HG02884 (cell line): ENCODE results near the gene AGBL4.

Experiments used
- ATAC-seq: cut with Tn5 transposase; IDR thresholded peaks from one replicate; pipeline ENCODE4 v1.9.1; 2021; ENCODE audit warnings: mild to moderate bottlenecking, moderate library complexity; ENCODE audit not compliant: unreplicated experiment

The AGBL4 gene

DNA sequence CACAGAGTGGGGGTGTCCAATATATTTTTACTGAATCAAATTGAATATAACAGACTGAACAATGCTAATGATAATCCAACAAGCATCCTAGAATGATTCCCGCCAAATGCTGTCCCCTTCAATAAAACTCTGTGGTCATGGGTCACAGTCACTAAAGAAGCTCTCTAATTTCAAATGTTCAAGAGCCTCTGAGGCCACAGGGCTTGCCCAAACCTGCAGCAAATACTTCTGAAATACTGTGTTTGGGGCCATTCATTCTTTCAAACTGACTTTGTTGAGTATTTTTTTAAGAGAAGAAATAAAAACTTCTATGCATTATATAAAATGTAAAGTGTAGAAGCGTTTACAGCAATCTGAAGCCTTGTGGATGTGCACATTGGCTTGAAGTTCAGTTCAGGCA, 1239.5 kb downstream of the AGBL4 start:
- no peak for ATAC-seq

DNA sequence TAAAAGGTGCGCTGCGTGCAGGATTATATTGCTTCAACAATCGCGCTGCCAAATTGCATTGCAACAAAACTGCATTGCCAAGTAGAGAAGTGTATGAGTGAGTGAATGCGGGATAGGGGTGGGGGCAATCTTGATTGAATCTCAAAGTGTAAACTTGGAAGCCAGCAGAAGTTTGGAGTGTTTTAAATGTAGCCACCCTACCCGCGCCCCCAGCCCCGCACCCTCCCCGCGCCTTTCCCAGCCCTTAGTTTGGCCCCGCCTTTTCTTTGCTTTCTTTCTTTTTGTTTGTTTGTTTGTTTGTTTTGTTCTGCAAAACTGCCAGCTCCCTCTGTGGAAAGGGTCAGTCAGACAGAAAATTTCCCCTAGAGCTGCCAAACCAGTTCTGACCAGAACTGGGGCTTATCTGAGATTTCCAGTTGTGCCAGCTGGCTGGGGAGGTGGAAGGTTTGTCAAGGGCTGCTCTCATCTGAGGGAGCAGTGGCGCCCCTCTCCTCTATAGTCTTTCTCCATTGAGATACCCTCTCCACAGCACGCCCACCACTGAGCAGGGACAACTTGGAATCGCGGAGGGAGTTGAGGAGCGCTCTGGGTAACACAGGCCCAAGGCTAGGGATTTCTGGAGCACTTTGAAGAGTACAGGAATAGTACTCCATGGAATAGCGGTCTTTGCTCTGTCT, 1246.4 kb downstream of the AGBL4 start:
- no peak for ATAC-seq

DNA sequence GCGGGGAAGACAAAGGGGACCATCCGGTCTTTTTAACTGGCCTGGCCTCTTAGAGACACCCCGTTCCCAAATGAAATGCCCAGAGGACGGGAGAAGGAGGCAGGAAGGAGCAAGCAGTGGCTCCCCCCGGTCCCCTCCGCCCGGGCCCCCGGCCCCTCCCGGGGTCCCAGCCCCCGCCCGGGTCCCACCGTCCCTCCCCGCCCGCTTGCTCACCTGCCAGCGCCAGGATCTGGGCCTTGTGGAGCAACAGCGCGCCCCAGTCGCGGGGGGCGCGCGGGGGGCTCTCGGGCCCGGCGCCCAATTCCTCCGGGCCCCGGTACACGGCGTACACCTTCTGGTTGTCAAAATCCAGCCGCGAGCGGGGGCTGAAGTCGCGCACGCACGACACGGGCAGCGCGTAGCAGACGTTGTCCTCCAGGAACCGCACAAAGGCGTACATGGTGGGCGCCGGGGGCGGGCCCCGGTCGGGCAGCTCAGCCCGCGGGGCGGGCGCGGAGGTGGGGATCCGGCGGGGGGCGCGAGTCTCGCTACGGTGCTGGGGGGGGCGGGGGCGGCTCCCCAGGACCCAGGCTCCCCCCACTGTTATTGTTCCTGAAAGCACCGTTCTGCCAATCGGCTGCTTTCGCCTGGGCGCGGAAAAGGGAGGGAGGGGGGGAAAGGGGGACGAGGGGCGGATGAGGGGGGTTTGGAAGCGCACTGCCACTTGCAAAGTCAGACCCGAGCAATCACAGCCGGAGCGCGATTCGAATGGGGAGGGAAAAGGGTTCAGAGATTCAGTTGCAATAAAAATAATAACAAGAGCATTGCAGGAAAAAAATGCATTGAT, 1247.1 kb downstream of the AGBL4 start, which contains the start of gene BEND5:
BEND5 (minus strand) TSS at position 499 of the 826 bp plus-strand sequence; CDS start at position 439, 60 bp downstream.
- peak; percentile 38 for ATAC-seq

DNA sequence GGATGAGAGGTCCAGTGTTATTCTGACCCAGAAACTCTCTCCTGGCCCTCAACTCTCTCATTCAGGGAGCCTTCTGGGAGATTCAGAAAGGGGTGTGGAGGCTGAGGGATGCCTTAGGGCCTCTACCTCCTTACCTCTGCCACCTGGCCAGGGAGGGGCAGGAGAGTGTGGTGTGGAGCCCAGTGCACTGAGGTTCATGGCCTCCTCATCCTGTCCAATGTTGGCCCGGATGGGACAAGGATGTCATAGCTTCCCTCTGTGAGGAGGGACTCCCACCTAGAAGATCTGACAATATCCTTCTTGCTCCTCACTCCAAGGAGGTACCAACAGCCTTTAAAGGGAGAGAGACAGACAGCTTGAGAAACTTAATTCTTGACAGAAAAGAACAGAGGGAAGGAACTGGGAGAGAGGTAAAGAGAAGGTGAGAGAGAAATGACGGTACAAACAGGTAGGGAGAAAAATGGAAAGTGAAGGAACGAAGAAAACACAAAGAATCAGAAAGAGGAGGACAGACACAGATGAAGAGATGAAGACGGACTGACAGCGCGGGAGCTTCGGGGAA, 1247.8 kb downstream of the AGBL4 start:
- ATAC-seq = no peak

DNA sequence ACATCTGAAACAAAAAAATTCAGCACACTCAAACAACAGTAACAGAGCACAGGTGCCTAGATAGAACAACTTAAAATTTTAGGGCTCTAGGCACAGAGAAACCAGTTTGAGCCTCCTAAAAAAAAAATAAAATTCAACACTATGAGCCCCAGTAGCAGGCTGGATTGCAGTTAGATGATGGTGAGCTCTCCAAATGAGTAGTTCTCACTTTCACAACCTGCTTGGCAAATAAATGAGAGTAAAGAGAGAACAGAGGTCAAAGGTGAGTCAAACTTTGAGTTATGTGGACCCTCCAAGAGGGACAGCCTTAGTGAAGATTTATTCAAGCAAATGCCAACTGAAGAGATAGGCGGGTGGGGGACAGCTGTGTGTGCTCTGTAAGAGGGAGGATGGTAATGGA, 1250.6 kb downstream of the AGBL4 start:
- peak; percentile 64 for ATAC-seq

DNA sequence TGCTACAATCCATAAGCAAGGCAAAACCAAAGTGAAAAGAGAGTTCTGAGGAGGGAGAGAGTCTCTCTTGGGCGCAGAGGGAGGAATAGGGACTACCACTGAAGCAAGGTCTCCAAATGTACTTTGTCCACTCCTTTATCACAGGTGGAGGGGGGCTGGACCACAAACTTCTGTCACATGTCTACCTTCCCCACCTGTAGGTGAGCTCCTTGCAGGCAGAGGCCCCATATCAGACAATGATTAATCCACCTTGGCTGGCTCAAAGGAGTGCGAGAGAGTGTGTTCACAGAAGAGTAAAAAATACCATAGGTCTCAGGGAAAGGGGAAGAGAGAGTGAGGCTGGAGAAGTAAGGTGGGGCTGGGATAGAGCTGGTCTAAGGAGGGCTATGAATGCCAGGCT, 1251.5 kb downstream of the AGBL4 start:
- ATAC-seq = no peak

DNA sequence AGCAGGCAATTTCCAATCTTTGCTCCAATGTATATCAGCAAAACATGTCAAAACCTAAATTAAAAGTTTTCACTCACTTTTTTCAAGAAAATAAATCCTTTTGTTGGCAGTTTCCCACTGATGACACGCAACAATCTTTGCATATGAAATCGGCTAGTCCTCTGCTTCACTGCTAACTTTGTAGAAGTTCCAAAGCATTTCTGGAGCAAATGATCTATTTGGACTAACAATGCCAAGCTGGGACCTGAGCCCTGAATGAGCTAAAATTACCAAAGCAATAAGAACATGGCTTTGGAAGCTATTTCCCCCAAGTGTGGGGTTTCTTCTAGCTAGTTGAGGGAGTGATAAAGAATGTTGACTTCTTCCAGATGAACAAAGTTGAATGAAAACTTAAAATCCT, 1252.2 kb downstream of the AGBL4 start:
- ATAC-seq = no peak

DNA sequence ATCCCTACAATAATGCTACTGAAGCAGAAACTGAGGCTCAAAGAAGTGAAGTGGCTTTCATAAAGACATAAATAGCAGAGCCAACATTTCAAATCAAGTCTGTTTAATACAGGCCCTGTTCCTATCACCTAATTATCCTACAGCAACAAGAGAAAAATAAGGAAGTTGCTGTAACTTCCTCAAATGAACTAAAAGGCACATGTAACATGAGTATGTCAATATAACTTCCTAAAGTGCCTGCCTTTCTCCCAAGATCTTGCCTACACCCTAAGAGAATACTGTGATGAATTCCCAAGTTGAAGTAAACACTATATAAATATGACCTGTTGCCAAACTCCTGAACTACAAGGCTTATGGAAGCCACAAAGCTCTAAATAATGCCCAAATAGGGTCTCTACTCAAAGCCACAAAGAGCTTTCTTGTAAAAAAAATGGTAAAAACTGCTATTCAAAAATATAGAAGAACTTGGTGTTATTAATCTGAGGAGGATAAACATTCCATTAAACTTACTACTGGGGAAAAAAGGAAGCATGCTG, 1255.7 kb downstream of the AGBL4 start:
- ATAC-seq = no peak

DNA sequence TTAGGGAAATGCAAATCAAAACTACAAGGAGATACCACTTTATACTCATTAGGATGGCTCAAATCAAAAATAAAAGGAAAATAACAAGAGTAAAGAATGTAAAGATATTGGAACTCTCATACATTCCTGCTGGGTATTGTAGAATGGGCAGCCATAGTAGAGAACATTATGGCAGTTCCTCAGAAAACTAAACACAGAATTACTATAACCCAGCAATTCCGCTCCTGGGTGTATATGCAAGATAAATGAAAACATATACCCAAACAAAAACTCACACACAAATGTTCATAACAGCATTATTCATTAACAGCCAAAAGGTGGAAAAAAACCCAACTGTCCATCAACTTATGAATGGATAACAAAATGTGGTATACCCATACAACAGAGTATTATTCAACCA, 1258.4 kb downstream of the AGBL4 start:
- no peak for ATAC-seq

DNA sequence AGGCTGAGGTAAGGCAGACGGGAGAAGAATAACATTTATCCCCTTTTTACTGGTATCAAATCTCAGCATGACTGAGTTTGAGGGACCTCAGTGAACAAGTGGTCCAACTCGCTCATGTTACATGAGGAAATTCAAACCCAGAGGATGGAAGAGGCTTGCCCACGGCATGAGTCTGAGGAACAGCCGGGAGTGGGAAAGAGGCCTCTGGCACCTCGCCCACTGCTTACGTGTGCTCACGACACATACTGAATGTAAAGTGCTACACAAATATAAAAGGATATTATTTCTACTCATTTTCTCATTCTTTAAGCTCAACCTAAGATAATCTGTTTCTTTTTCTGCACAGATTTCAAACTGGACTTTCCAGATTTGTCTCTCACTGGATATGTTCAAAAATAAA, 1261.8 kb downstream of the AGBL4 start:
- no peak for ATAC-seq

DNA sequence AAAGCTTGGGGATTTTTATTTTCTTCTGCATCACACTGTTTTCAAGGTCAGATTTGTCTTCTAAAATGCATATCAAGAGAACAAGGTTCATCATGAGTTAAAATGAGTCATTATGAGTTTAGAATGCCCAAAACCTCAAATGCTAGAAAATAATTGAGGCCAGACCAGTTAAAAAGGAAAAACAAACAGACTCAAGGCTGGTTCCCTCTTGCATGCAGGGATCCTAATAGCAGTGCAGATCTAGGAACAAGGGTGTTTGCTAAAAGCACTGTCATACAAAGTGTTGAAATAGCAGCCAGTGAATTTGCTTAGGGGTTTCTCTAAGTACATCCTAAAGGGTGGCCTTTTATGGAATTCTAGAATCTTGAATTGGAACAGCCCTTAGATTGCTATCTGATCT, 1262.3 kb downstream of the AGBL4 start:
- no peak for ATAC-seq

DNA sequence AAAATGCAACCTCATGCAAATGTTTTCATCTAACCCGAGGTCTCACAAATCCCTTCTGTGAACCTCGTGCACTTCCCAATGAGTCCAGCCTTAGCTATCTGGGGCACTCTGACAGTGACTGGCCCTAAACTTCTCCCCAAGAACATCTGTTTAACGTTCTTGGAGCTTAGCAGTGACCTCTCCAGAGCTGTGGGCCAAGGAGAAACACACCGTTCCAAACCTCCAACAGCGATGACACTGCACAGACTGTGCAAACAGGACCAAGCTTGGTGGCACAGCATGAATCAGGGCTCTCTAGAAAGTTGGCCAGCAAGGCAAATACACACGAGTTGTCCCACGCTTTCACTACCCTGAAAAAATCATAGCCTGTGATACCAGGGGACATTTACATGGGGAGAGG, 1262.9 kb downstream of the AGBL4 start:
- ATAC-seq = no peak

DNA sequence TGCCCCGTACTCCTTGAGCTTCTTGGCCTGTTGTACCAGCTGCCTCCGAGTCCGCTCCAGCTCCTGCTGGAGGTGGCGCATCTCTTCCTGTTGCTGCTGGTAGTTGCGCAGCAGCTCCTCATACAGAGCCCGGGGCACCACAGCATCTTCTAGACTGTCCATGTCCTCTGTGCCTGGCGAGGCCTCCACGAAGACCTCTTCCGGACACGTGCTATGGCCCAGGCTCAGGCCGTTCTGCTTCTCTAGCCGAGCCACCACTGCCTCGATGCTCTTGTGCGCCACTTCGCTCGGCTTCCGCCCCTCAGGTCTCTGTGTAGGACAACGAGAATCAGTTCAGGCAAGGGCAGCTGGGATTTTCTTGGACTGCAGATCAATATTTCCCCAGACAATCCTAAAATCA, 1264.8 kb downstream of the AGBL4 start:
- no peak for ATAC-seq

DNA sequence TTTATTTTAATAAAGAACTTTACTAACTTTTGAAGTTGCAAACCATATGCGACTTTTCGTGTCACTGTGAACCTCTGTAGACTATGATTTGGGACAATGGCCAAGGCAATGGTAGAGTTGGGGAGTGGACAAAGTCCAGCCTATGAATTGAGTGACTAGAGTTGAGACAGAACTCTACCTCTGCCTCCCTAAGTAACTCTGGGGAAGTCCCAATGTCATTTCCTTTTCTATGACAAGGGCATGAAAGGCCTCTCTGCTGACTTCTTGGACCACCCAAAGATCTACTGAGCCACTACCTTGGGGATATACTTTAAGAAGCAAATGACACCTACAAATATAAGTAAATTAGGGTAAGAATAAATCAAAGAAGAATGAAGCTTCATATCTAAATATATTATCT, 1266.4 kb downstream of the AGBL4 start:
- peak; percentile 59 for ATAC-seq

DNA sequence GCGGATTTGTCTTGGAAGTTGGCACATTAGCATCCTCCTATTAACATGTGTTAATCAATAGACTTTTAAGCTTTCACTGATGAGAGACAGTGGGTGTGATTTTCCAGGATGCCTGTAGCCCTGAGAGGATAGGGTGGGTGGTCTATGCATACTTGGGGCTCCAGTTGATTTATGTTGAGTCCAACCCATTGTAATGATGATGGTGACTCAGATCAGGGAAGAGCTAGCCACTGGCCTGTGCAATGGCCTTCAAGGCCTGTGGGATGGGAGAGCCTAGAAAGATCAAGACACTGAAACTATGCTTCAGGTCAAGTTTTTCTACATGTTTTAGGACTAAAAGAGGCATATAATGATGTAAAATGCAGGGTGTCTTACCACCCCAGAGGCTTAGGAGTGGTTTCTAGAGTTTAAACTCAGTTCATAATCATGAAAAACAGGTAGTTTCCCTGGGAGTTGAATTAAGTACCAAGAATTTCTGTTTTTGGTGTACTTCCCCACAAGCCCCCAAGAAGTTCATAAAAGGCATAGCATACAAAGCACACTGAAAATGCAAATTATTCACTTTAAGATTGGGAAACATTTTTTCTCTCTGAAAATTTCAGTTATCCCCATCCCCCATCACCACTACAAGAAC, 1267.0 kb downstream of the AGBL4 start:
- peak; percentile 50 for ATAC-seq

DNA sequence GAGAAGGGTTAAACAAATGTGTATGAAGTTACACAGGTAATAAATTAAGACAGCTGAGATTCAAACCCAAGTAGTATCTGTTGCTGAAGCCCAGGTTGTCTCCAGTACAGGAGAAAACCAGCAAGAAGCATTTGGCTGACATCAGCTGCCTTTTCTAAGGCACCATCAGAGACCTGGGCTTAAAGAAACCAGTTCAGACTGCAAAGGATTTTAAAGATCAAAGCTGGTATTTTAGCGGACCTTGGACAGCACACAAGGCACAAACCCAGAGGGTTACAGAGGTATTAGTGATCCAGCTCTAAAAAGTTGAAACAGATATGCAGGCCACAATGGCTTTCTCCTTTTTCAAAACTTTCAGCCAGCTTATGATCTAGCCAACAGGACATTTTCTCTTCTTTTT, 1270.5 kb downstream of the AGBL4 start:
- no peak for ATAC-seq

DNA sequence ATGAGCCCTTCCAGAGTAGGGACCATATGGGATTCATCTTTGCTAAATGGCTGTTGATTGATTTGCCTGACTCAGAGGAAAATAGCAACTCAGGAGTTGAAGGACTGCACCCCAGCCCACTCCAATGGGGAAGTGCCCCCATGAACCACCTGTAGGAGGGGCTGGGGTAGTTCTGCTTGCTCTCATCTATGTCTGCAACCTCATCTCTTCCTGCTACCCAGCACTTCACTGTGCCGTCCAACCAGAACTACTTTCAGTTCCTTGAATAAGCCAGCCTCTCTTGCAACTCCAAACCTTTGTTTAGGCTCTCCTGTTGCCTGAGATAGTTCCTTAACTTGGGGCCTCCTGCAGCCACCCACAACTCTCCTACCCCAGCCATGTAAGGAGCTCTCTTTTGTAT, 1273.6 kb downstream of the AGBL4 start:
- peak; percentile 94 for ATAC-seq

DNA sequence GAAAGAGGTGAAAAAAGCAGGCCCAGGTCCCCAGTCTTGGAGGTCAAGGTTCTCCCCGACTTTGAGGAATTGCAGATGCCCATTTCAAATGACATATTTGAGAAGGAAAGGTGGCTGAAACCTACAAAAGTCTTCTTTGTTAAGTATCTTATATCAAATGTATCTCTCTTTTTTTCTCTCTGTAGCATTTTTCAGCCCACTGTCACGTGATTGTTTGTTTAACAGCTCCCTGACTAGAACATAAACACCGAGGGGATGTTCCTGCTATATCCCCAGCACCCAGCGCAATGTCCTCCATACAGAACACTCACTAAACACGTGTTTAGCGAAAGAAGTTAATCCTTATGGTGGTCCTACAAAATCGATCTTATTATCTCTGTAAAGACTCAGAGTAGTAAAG, 1274.7 kb downstream of the AGBL4 start:
- ATAC-seq = no peak

DNA sequence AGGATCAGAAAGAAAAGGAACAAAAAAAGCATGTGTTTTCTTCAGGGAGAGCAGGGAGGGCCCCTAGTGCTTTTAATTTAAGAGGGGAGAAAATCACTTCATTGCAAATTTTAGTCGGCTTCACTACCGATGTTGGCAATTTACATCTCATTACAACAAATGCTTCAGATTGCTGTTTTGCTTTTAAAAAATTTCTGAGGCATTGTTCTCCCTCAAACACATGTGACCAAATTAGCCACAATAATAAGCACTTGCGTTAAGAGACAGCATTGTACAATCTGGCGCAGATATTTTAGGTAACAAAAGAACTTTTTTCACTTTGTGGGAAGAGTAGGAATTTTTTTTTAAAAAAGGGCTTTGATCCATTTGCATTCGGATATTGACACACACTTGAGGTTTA, 1276.8 kb downstream of the AGBL4 start:
- ATAC-seq = no peak

DNA sequence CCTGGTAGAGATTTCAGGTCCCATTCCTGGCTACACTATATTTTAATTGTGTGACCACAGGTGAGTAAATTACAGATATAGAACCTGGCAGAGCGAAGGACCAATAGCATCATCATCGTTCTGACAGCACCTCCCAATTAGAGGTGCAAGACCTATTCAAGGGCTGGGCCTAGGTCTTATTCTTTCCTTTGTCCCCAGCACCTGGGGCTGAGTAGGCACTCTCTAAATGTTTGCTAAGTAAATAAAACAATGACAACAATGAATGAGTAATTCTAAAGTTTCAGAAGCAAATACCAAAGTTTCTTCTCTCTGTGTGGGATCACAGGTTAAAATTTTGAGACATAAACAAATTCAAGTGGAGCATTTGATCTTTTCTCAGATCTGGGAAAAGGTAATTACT, 1279.7 kb downstream of the AGBL4 start:
- ATAC-seq = no peak

DNA sequence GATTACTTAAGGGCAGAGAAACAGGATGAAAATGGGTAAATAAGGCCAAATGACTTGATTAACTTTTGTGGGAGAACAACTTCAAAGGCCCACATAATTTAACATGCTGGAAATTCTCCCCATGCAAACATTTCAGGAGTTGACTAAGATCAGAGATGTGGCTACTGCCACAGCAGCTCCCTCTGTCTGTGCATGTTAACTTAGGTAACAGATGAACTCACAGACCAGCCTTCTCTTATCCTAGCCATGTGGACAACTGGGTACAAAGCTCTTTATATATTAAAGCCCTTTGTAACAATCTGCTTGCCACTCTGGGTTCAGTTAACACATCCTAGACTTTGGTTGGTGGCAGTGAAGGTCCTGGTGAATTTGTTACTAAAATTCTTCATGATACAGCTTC, 1280.3 kb downstream of the AGBL4 start:
- ATAC-seq = no peak
